ENCODE results near the gene NXNL2. TPM values are rescaled to one million over a fixed set of nuclear protein-coding genes. Genes with fewer than 3 reads are reported as not detected.

NXNL2 gene
- total RNA-seq, 1 experiment from 2014 or later = 2.2 TPM

- TF ChIP-seq ATF3 (CRISPR knock-in tag; conservative IDR thresholded peaks at IDR 0.05) (no peak), STAT6 (CRISPR knock-in tag; conservative IDR thresholded peaks at IDR 0.05; ENCODE audit: low read depth) (no peak)
Measured at GRCh38 chr9:88501086-88501485, 33.9 kb upstream of the NXNL2 start (continued).

DNA sequence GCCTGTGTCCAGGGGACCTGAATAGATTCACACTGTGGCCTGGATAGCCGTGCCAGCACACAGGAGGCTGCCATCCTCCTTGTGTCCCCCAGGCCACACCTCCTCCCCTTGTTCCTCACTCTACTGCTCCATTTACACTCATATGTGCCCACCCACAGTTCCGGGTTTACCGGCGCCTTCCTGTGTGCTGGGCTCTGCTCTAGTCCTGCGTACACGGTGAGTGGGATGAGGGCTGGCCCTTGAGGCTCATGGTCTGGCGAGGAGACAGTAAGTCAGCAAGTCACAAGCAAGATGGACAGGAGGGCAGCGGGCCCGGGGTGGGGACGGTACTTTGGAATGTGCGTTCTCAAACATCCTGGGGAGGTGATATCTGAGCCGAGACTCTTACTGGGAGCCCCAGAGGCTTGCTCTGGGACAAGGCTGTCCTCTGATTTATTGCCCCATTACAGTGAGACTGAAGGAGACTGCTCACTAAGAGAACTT lies 32.4 kb upstream of the NXNL2 start:
- ATAC-seq = peak; percentile 67
- TF ChIP-seq NFATC4 (CRISPR knock-in tag; IDR thresholded peaks at IDR 0.05) (no peak), SMAD4 (CRISPR knock-in tag; IDR thresholded peaks at IDR 0.05) (no peak), ZMAT4 (CRISPR knock-in tag; IDR thresholded peaks at IDR 0.05) (no peak), ZNF219 (CRISPR knock-in tag; IDR thresholded peaks at IDR 0.05; ENCODE audit: borderline replicate concordance) (no peak), ATF2 (CRISPR knock-in tag; IDR thresholded peaks at IDR 0.05; ENCODE audit: borderline replicate concordance, low read depth) (no peak), AFF4 (CRISPR knock-in tag; IDR thresholded peaks at IDR 0.05; ENCODE audit: borderline replicate concordance) (no peak), TCF7 (CRISPR knock-in tag; IDR thresholded peaks at IDR 0.05; ENCODE audit: low read depth) (no peak), AR (CRISPR knock-in tag; IDR thresholded peaks at IDR 0.05) (no peak), ZNF423 (CRISPR knock-in tag; IDR thresholded peaks at IDR 0.05) (no peak), TEAD4 (CRISPR knock-in tag; IDR thresholded peaks at IDR 0.05) (no peak), NR2C2 (CRISPR knock-in tag; IDR thresholded peaks at IDR 0.05) (no peak)
- TF ChIP-seq, protein P1, sequence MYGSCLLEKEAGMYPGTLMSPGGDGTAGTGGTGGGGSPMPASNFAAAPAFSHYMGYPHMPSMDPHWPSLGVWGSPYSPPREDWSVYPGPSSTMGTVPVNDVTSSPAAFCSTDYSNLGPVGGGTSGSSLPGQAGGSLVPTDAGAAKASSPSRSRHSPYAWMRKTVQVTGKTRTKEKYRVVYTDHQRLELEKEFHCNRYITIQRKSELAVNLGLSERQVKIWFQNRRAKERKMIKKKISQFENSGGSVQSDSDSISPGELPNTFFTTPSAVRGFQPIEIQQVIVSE (CRISPR knock-in tag; IDR thresholded peaks at IDR 0.05; ENCODE audit: borderline replicate concordance) = no peak
- TF ChIP-seq, protein P2, sequence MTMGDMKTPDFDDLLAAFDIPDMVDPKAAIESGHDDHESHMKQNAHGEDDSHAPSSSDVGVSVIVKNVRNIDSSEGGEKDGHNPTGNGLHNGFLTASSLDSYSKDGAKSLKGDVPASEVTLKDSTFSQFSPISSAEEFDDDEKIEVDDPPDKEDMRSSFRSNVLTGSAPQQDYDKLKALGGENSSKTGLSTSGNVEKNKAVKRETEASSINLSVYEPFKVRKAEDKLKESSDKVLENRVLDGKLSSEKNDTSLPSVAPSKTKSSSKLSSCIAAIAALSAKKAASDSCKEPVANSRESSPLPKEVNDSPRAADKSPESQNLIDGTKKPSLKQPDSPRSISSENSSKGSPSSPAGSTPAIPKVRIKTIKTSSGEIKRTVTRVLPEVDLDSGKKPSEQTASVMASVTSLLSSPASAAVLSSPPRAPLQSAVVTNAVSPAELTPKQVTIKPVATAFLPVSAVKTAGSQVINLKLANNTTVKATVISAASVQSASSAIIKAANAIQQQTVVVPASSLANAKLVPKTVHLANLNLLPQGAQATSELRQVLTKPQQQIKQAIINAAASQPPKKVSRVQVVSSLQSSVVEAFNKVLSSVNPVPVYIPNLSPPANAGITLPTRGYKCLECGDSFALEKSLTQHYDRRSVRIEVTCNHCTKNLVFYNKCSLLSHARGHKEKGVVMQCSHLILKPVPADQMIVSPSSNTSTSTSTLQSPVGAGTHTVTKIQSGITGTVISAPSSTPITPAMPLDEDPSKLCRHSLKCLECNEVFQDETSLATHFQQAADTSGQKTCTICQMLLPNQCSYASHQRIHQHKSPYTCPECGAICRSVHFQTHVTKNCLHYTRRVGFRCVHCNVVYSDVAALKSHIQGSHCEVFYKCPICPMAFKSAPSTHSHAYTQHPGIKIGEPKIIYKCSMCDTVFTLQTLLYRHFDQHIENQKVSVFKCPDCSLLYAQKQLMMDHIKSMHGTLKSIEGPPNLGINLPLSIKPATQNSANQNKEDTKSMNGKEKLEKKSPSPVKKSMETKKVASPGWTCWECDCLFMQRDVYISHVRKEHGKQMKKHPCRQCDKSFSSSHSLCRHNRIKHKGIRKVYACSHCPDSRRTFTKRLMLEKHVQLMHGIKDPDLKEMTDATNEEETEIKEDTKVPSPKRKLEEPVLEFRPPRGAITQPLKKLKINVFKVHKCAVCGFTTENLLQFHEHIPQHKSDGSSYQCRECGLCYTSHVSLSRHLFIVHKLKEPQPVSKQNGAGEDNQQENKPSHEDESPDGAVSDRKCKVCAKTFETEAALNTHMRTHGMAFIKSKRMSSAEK (CRISPR knock-in tag; IDR thresholded peaks at IDR 0.05; ENCODE audit: borderline replicate concordance) = no peak

More for the DNA sequence above, 32.4 kb upstream of the NXNL2 start:
- no peak for DNase-seq (ENCODE audit: low spot score)
- Mint-ChIP-seq H3K27ac (peak overlapping the region; percentile 4; the same call in 1 of the 2 replicates), H3K9me3 (no peaks in the 10 kb centered on the region), H3K4me3 (no peak overlapping the region), H3K27me3 (ENCODE audit: low read depth) (no peaks in the 10 kb centered on the region), H3K4me1 (peaks cover 19% of the 10 kb centered on the region), H3K36me3 (no peaks in the 10 kb centered on the region)
- ChIA-PET CTCF (no interaction called here), POLR2A (no interaction called here)

All from WTC11 (cell line).